ENCODE results near the gene SLC13A4.
"Not testable (repeated sequence)": the region's sequence is repeated elsewhere in the genome, so short reads cannot be mapped to it uniquely, and the experiment has no call there.

The SLC13A4 gene

DNA sequence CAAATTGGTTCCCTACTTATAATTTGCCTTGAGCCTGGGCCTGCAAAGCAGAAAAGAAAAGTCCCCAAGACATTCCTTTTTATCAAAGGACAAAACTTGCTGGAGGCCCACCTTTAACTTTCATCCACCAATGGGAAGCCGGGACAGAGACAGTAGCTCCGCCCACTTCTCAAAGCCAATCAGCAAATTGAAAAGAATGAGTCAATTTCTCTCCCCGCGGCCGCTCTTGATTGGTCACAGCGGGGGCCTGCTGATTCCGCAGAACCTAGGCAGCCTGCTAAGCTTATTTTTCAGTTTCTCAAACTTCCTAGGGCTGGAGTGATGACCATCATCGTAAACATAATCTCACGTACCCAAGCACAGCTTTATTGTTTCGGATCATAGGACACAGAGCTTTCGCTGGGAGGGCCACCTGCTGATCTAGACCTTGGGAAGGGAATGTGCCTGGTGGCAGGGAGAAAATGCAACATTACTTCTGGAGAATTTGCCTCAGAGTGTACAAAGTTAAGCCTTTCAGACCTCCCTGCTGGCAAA lies at the start of gene SLC13A4:
Gene SLC13A4 (minus strand): TSS at position 51 of the 534 bp plus-strand sequence. CDS start 690 bp downstream, outside the sequence.
- Histone ChIP-seq H3K4me1 (no peaks in the 10 kb centered on the region), H3K36me3 (replicated peaks) (no peaks in the 10 kb centered on the region), H3K9me3 (no peaks in the 10 kb centered on the region), H3K27me3 (ENCODE audit: low read depth) (0 out of 2 replicates have a peak, but pooled peaks cover 2% of the 10 kb centered on the region), H3K4me3 (no peak within 1 kb of the TSS)
- DNase-seq (ENCODE audit: low spot score in 2 of 2) = no peak
- in situ Hi-C loops (cut with MboI; ENCODE audit: low sequenced_read_pairs) = no loop called here

- in situ Hi-C loops (cut with MboI; ENCODE audit: low sequenced_read_pairs); H3K4me3 ChIP-seq: not testable (repeated sequence)
These were observed 47.9 kb upstream of the SLC13A4 start for GRCh38 chr7:135775915-135776314.

GRCh38 chr7:135775230-135775629 lies 47.2 kb upstream of the SLC13A4 start:
- H3K4me3 ChIP-seq = no peak overlapping the region
- in situ Hi-C loops (cut with MboI; ENCODE audit: low sequenced_read_pairs) = no loop called here
- no peak for DNase-seq (ENCODE audit: low spot score in 2 of 2)
- no peaks in the 10 kb centered on the region for H3K36me3 ChIP-seq (replicated peaks)
- H3K27me3 ChIP-seq (ENCODE audit: low read depth) = no peaks in the 10 kb centered on the region; the same call in 1 of the 2 replicates
- H3K4me1 ChIP-seq = peaks cover 2% of the 10 kb centered on the region
- H3K9me3 ChIP-seq = no peaks in the 10 kb centered on the region; the same call in 1 of the 2 replicates

More at GRCh38 chr7:135775915-135776314, 47.9 kb upstream of the SLC13A4 start:
- H3K9me3 ChIP-seq; H3K4me1 ChIP-seq; DNase-seq (ENCODE audit: low spot score in 2 of 2); H3K27me3 ChIP-seq (ENCODE audit: low read depth); H3K36me3 ChIP-seq (replicated peaks): not testable (repeated sequence)

- H3K36me3 ChIP-seq (replicated peaks) = no peaks in the 10 kb centered on the region
- H3K9me3 ChIP-seq = no peaks in the 10 kb centered on the region; the same call in 1 of the 2 replicates
- DNase-seq (ENCODE audit: low spot score in 2 of 2) = no peak
- in situ Hi-C loops (cut with MboI; ENCODE audit: low sequenced_read_pairs) = no loop called here
- H3K4me3 ChIP-seq = no peak overlapping the region
- no peaks in the 10 kb centered on the region; the same call in 1 of the 2 replicates for H3K27me3 ChIP-seq (ENCODE audit: low read depth)
- no peaks in the 10 kb centered on the region for H3K4me1 ChIP-seq
These were observed 46.3 kb upstream of the SLC13A4 start for GRCh38 chr7:135774284-135774683.

GRCh38 chr7:135773464-135773863 lies 45.5 kb upstream of the SLC13A4 start:
- Histone ChIP-seq H3K9me3 (no peaks in the 10 kb centered on the region; the same call in 1 of the 2 replicates), H3K4me3 (no peak overlapping the region), H3K36me3 (replicated peaks) (no peaks in the 10 kb centered on the region), H3K27me3 (ENCODE audit: low read depth) (no peaks in the 10 kb centered on the region; the same call in 1 of the 2 replicates), H3K4me1 (no peaks in the 10 kb centered on the region)
- in situ Hi-C loops (cut with MboI; ENCODE audit: low sequenced_read_pairs) = no loop called here
- no peak for DNase-seq (ENCODE audit: low spot score in 2 of 2)

DNA sequence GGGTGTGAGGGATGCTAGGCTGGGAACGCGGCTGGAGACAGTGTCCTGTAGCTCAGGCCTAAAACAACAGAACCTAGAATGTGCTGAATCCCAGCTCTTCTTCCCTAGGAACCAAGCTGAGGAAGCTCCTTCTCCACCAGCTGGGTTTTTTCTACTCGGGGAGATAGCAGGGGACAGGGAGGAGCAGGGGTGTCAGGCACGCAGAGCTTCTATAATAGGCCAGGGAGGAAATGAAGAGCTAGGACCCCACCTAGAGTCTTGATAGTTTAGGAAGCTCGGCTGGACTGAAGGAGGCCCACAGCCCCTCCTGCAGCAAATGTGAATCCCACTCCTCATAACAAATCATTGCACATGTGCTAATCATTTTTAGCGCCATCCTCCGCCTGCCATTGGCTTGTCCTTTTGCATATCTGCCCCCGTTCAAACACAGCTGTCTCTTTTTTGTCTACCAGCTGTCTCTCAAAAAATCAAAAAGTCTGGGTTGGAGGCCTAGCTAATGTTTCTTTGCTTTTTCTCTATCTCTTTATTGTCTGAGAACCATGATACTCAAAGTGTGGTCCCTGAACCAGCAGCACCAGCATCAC lies 44.7 kb upstream of the SLC13A4 start:
- in situ Hi-C loops (cut with MboI; ENCODE audit: low sequenced_read_pairs) = no loop called here
- H3K27me3 ChIP-seq (ENCODE audit: low read depth) = no peaks in the 10 kb centered on the region
- no peaks in the 10 kb centered on the region for H3K4me1 ChIP-seq
- DNase-seq (ENCODE audit: low spot score in 2 of 2) = no peak
- no peaks in the 10 kb centered on the region; the same call in 1 of the 2 replicates for H3K9me3 ChIP-seq
- no peak overlapping the region for H3K4me3 ChIP-seq
- H3K36me3 ChIP-seq (replicated peaks) = no peaks in the 10 kb centered on the region

DNA sequence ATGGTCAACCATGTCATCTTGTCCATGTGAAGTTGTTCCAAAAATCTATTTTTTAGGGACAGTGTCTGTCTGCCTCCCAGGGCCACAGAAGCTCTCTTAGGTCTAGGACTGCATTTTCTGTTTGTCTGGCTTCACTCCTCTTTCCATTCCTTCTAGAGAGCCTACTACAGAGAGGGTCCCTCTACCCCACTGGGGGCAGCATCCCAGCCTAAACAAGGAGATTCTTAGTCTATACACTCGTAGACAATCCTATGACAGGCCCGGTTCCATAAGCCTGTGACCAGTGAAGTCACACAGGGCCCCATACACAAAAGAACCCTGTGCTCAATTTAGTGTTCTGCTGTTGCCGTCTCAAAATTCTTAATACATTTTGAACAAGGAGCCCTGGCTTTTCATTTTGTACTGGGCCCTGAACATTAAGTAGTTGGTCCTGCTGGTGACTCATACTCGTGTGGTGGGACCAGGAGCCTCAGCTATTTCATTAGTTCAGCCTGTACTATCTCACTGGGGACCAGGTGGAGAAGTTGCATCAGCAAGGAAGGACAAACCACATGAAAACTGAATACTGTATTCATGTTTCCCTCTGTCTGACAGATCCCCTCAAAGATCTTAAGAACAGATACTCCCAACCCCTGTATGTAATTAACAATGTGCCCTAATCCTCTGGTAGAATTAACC lies 44.1 kb upstream of the SLC13A4 start:
- Histone ChIP-seq H3K36me3 (replicated peaks) (no peaks in the 10 kb centered on the region), H3K27me3 (ENCODE audit: low read depth) (no peaks in the 10 kb centered on the region), H3K4me3 (no peak overlapping the region), H3K4me1 (no peaks in the 10 kb centered on the region), H3K9me3 (no peaks in the 10 kb centered on the region)
- no peak for DNase-seq (ENCODE audit: low spot score in 2 of 2)
- in situ Hi-C loops (cut with MboI; ENCODE audit: low sequenced_read_pairs) = no loop called here

DNA sequence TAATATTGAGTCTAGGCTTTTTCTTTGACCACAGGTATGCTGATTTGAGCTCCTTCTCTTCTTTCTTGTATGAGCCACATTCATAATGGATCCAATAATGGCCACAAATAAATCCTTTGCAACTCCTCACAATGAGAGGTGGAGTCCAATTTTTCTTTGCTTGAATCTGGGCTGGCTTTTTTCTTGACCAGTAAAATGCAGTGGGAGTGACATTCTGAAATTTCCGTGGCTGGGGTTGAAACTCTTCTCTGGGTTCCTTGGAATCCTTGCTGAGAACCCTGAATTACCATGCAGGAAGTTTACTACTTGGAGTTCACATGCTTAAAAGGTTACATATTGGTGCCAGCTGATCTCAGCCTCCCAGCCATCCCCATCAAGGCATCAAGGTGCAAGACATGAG lies 43.1 kb upstream of the SLC13A4 start:
- no peaks in the 10 kb centered on the region for H3K9me3 ChIP-seq
- in situ Hi-C loops (cut with MboI; ENCODE audit: low sequenced_read_pairs) = no loop called here
- no peak for DNase-seq (ENCODE audit: low spot score in 2 of 2)
- no peak overlapping the region for H3K4me3 ChIP-seq
- H3K27me3 ChIP-seq (ENCODE audit: low read depth) = no peaks in the 10 kb centered on the region
- no peaks in the 10 kb centered on the region for H3K4me1 ChIP-seq
- no peaks in the 10 kb centered on the region for H3K36me3 ChIP-seq (replicated peaks)

DNA sequence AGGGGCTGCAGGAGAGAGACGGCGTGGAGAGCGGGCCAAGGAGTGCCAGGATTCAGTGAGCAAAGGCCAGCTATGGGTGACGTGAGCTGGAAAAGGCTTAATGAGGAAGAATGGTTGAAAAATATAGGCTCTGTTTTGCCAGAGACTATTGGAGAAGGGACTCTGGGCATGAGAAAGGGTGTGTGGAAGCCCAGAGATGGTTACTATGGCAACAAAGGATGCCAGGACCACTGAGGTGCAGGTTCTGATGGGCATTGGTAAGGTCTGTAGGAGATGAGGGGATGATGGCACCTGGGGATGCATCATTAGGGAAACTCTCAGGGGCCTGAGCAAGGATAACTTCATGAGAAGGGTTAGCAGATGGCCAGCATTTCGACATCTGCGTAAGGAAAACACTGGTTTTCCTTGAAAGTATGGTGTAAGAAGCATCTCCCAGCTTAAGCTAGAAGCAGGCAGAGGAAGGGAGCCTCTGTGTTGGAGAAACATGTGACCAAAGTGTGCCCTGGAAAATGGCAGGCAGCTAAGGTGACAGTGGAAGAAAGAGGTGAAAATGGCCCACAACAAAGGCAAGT lies 42.2 kb upstream of the SLC13A4 start:
- in situ Hi-C loops (cut with MboI; ENCODE audit: low sequenced_read_pairs) = no loop called here
- H3K27me3 ChIP-seq (ENCODE audit: low read depth) = no peaks in the 10 kb centered on the region
- DNase-seq (ENCODE audit: low spot score in 2 of 2) = no peak
- H3K9me3 ChIP-seq = no peaks in the 10 kb centered on the region
- no peaks in the 10 kb centered on the region for H3K4me1 ChIP-seq
- no peak overlapping the region for H3K4me3 ChIP-seq
- H3K36me3 ChIP-seq (replicated peaks) = no peaks in the 10 kb centered on the region

- no peaks in the 10 kb centered on the region for H3K27me3 ChIP-seq (ENCODE audit: low read depth)
- H3K9me3 ChIP-seq = no peaks in the 10 kb centered on the region
- no peaks in the 10 kb centered on the region for H3K36me3 ChIP-seq (replicated peaks)
- in situ Hi-C loops (cut with MboI; ENCODE audit: low sequenced_read_pairs) = no loop called here
- H3K4me1 ChIP-seq = no peaks in the 10 kb centered on the region
- no peak for DNase-seq (ENCODE audit: low spot score in 2 of 2)
- no peak overlapping the region for H3K4me3 ChIP-seq
These were observed 41.2 kb upstream of the SLC13A4 start for GRCh38 chr7:135769005-135769802.

GRCh38 chr7:135768467-135768866 lies 40.5 kb upstream of the SLC13A4 start:
- Histone ChIP-seq H3K9me3 (no peaks in the 10 kb centered on the region), H3K4me1 (no peaks in the 10 kb centered on the region), H3K4me3 (no peak overlapping the region), H3K27me3 (ENCODE audit: low read depth) (no peaks in the 10 kb centered on the region), H3K36me3 (replicated peaks) (no peaks in the 10 kb centered on the region)
- no peak for DNase-seq (ENCODE audit: low spot score in 2 of 2)
- in situ Hi-C loops (cut with MboI; ENCODE audit: low sequenced_read_pairs) = no loop called here

DNA sequence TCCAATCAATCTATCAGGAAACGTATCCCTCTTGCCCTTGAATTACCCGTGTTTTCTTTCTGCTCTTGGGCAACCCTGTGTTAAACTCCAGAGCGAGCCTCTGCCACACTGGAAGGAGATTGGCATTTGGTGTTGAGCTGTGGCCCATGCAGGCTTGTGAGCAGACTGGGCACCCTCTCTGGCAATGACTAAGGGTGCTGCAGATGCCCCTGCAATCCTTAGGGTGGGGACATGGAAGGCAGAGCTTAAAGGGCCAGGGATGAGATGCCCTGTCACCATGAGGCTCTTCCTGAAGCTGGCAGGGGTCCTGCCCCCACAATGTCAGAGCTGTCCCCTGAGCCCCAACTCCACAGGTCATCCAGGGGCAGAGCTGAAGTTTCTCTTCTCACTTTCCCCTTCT lies 40.1 kb upstream of the SLC13A4 start:
- no peak for DNase-seq (ENCODE audit: low spot score in 2 of 2)
- H3K4me1 ChIP-seq = no peaks in the 10 kb centered on the region
- no peaks in the 10 kb centered on the region for H3K27me3 ChIP-seq (ENCODE audit: low read depth)
- in situ Hi-C loops (cut with MboI; ENCODE audit: low sequenced_read_pairs) = no loop called here
- no peak overlapping the region for H3K4me3 ChIP-seq
- H3K9me3 ChIP-seq = no peaks in the 10 kb centered on the region
- no peaks in the 10 kb centered on the region for H3K36me3 ChIP-seq (replicated peaks)

DNA sequence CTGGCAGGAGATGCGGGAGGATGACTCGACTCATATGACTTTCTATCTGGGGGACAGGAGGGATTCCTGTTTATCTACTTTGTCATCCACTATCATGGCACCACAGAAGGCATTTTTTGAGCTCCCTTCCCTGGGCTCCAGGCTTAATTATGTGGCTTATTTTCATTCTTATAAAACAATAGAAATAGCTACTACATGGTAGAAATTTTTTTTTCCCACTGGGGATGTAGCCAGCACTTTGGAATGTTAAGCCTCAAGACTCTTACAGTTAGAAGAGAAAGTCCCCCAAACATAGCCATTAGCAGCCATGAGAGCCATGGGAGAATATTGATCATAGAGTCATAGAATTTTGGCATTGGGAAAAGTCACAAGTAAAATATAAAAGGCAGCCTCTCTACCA lies 35.3 kb upstream of the SLC13A4 start:
- no peaks in the 10 kb centered on the region; the same call in 1 of the 2 replicates for H3K27me3 ChIP-seq (ENCODE audit: low read depth)
- H3K36me3 ChIP-seq (replicated peaks) = no peaks in the 10 kb centered on the region
- no peak for DNase-seq (ENCODE audit: low spot score in 2 of 2)
- no peaks in the 10 kb centered on the region for H3K9me3 ChIP-seq
- H3K4me3 ChIP-seq = no peak overlapping the region
- no peaks in the 10 kb centered on the region for H3K4me1 ChIP-seq
- in situ Hi-C loops (cut with MboI; ENCODE audit: low sequenced_read_pairs) = no loop called here
